GOT3 (cell line): ENCODE data around the gene CRYM.

Experiments used
- DNase-seq: peaks from one replicate; lab custom pipeline; 2025; ENCODE audit warnings: mixed read lengths; lab: John Stamatoyannopoulos, UW

CRYM gene

GRCh38 chr16:21244518-21245215, 33.4 kb downstream of the CRYM start:
- no peak for DNase-seq

- no peak for DNase-seq
These were observed 35.3 kb downstream of the CRYM start for GRCh38 chr16:21242756-21243155.

GRCh38 chr16:21239646-21240045, 38.4 kb downstream of the CRYM start:
- DNase-seq: no peak

GRCh38 chr16:21236831-21237230, 41.3 kb downstream of the CRYM start:
- no peak for DNase-seq

GRCh38 chr16:21235199-21235585, 42.9 kb downstream of the CRYM start:
- DNase-seq: no peak

- no peak for DNase-seq
These were observed 44.5 kb downstream of the CRYM start, which contains the start of gene ANKS4B for GRCh38 chr16:21233521-21234150. TSS of gene ANKS4B (plus strand) at chr16:21233699. CDS start at chr16:21233738, 39 bp downstream.

GRCh38 chr16:21233045-21233520, 45.0 kb downstream of the CRYM start:
- no peak for DNase-seq

GRCh38 chr16:21228361-21228872, 49.7 kb downstream of the CRYM start:
- no peak for DNase-seq

- DNase-seq: no peak
These were observed 50.2 kb downstream of the CRYM start for GRCh38 chr16:21227866-21228265.

GRCh38 chr16:21226749-21227148, 51.3 kb downstream of the CRYM start:
- no peak for DNase-seq

GRCh38 chr16:21224800-21225199, 53.3 kb downstream of the CRYM start:
- DNase-seq: no peak

- DNase-seq: no peak
These were observed 54.3 kb downstream of the CRYM start for GRCh38 chr16:21223787-21224186.

- no peak for DNase-seq
These were observed 55.4 kb downstream of the CRYM start for GRCh38 chr16:21222495-21223337.

GRCh38 chr16:21219551-21219950, 58.5 kb downstream of the CRYM start:
- DNase-seq: no peak

- no peak for DNase-seq
These were observed 59.9 kb downstream of the CRYM start for GRCh38 chr16:21218153-21218552.

GRCh38 chr16:21217121-21217520, 61.0 kb downstream of the CRYM start:
- no peak for DNase-seq

GRCh38 chr16:21214086-21214485, 64.0 kb downstream of the CRYM start:
- DNase-seq: no peak

- DNase-seq: no peak
These were observed 66.6 kb downstream of the CRYM start, which contains the start of gene ZP2 for GRCh38 chr16:21211486-21211885. TSS of gene ZP2 (minus strand) at chr16:21211574. CDS start at chr16:21211547, 27 bp downstream.
